ENCODE data around the gene TAS2R42. TPM values are rescaled to one million over a fixed set of nuclear protein-coding genes. Genes with fewer than 3 reads are reported as not detected.

TAS2R42 gene
- total and polyA plus RNA-seq, 8 donors: 0.15 TPM; not detected in 7

DNA sequence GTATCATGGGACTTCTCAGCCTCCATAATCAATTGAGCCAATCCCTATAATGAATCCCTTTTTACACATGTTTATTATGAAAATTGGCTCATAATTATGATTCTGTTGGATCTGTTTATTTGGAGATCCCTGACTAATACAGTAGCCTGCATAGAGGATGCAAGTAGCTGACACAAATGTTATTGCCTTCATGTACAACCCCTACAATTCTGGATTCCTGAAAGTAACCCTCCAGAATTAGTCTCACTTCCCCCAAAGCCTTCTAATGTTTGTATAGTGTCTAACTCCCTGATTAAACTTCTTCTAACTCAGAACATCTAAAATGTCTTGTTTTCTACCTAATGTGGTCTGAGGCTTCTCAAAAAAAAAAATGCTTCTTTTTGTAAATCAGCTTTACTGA is 22.4 kb downstream of the TAS2R42 start:
- peaks cover 0 to 10% of the 10 kb centered on the region in 2 donors for H3K4me1 ChIP-seq
- no peaks in the 10 kb centered on the region for H3K27me3 ChIP-seq
- TF ChIP-seq, protein P1, sequence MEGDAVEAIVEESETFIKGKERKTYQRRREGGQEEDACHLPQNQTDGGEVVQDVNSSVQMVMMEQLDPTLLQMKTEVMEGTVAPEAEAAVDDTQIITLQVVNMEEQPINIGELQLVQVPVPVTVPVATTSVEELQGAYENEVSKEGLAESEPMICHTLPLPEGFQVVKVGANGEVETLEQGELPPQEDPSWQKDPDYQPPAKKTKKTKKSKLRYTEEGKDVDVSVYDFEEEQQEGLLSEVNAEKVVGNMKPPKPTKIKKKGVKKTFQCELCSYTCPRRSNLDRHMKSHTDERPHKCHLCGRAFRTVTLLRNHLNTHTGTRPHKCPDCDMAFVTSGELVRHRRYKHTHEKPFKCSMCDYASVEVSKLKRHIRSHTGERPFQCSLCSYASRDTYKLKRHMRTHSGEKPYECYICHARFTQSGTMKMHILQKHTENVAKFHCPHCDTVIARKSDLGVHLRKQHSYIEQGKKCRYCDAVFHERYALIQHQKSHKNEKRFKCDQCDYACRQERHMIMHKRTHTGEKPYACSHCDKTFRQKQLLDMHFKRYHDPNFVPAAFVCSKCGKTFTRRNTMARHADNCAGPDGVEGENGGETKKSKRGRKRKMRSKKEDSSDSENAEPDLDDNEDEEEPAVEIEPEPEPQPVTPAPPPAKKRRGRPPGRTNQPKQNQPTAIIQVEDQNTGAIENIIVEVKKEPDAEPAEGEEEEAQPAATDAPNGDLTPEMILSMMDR (IDR thresholded peaks at IDR 0.05): no peak
- H3K9me3 ChIP-seq: no peaks in the 10 kb centered on the region
- DNase-seq (no peak), ATAC-seq (no peak)
- H3K36me3 ChIP-seq: peaks cover 2 to 6% of the 10 kb centered on the region in 2 donors
- H3K4me3 ChIP-seq: no peak overlapping the region
- no peak overlapping the region for H3K27ac ChIP-seq
- intact Hi-C loops (cut with DNase I): no loop called here

- DNase-seq (no peak), ATAC-seq (no peak)
- Histone ChIP-seq H3K9me3 (no peaks in the 10 kb centered on the region), H3K36me3 (peaks cover 2 to 6% of the 10 kb centered on the region in 2 donors), H3K4me1 (no peaks in the 10 kb centered on the region), H3K27ac (no peak overlapping the region), H3K4me3 (no peak overlapping the region), H3K27me3 (no peaks in the 10 kb centered on the region)
- intact Hi-C loops (cut with DNase I): no loop called here
- TF ChIP-seq, protein P1 (IDR thresholded peaks at IDR 0.05): no peak
These were observed 24.2 kb downstream of the TAS2R42 start for GRCh38 chr12:11162502-11162901.

GRCh38 chr12:11158885-11159444 is 27.8 kb downstream of the TAS2R42 start:
- TF ChIP-seq, protein P1 (IDR thresholded peaks at IDR 0.05): no peak
- no peak overlapping the region for H3K27ac ChIP-seq
- peaks cover 0 to 2% of the 10 kb centered on the region in 2 donors for H3K36me3 ChIP-seq
- no peak overlapping the region for H3K4me3 ChIP-seq
- intact Hi-C loops (cut with DNase I): no loop called here
- DNase-seq (no peak), ATAC-seq (no peak)
- no peaks in the 10 kb centered on the region for H3K27me3 ChIP-seq
- peaks cover 0 to 14% of the 10 kb centered on the region in 2 donors for H3K9me3 ChIP-seq
- H3K4me1 ChIP-seq: no peaks in the 10 kb centered on the region

GRCh38 chr12:11154400-11154925 is 32.3 kb downstream of the TAS2R42 start:
- H3K27me3 ChIP-seq: no peaks in the 10 kb centered on the region
- intact Hi-C loops (cut with DNase I): no loop called here
- no peak for ATAC-seq
- no peaks in the 10 kb centered on the region for H3K4me1 ChIP-seq
- TF ChIP-seq, protein P1 (IDR thresholded peaks at IDR 0.05): no peak
- H3K36me3 ChIP-seq: no peaks in the 10 kb centered on the region
- H3K9me3 ChIP-seq: peaks cover 0 to 15% of the 10 kb centered on the region in 2 donors
- H3K4me3 ChIP-seq: no peak overlapping the region
- no peak for DNase-seq
- H3K27ac ChIP-seq: no peak overlapping the region

DNA sequence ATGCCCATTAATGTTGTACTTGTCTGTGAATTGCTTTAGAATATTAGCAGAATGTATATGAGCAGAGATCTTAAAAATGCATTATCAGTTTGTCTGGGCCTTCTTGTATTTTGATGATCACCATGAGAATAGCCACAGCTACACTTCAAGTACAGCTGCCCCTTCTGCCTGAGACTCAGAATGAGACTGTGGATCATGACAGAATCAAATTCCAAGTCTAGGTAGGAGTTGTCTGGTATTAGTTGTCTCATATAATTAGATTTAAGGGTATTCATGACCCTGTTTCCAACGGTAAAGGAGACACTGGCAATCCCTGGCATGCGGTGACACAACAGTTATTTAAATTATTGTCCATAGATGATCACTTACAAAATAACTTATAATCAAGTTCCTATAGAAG is 34.0 kb downstream of the TAS2R42 start:
- no peaks in the 10 kb centered on the region for H3K4me1 ChIP-seq
- H3K9me3 ChIP-seq: peaks cover 0 to 15% of the 10 kb centered on the region in 2 donors
- intact Hi-C loops (cut with DNase I): no loop called here
- no peak overlapping the region for H3K27ac ChIP-seq
- H3K27me3 ChIP-seq: no peaks in the 10 kb centered on the region
- no peak for ATAC-seq
- H3K36me3 ChIP-seq: no peaks in the 10 kb centered on the region
- TF ChIP-seq, protein P1 (IDR thresholded peaks at IDR 0.05): no peak
- no peak overlapping the region for H3K4me3 ChIP-seq
- DNase-seq: no peak

Measured in left lung (tissue), 10 donors.